Subcutaneous adipose tissue (tissue), 4 donors: ENCODE results near the gene PTGES. TPM values are rescaled to one million over a fixed set of nuclear protein-coding genes. Genes with fewer than 3 reads are reported as not detected.

Source experiments
- total RNA-seq, 4 donors: library from RNA; depleted of rRNA; stranded (reverse); fragments of >200 nt; gene quantifications; one replicate each; pipeline ENCODE4 v1.1.0, GENCODE V29; 2016
- TF ChIP-seq, protein P1 (sequence below): fragments of 450-650 bp; IDR thresholded peaks from one replicate; pipeline ENCODE4 v1.5.1; 2016; ENCODE audit warnings: low read depth, mild to moderate bottlenecking, control low read depth, antibody characterized with exemption, moderate library complexity

The PTGES gene
- total RNA-seq, 4 donors from 2014 or later: 12.8 to 34.5 (median 20.6) TPM

DNA sequence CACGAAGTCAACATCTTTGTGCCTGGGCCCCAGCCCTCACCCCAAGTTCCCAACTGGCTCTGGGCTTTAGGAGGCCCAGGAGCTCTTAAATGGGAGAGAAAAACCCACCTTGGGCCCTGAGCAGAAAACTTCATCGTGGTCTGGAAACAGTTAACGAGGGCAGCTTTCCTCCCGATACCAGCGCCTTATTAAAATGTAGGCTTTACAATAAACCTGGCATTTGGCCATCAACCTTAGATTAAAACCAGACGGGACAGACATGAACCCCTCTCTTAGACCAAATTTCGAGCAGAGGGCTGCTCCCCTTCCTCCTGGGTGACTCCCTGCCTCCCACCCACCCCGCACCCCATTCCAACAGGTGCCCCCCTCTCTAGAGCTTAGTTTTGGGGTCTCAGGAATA, 48.0 kb downstream of the PTGES start:
- TF ChIP-seq, protein P1, sequence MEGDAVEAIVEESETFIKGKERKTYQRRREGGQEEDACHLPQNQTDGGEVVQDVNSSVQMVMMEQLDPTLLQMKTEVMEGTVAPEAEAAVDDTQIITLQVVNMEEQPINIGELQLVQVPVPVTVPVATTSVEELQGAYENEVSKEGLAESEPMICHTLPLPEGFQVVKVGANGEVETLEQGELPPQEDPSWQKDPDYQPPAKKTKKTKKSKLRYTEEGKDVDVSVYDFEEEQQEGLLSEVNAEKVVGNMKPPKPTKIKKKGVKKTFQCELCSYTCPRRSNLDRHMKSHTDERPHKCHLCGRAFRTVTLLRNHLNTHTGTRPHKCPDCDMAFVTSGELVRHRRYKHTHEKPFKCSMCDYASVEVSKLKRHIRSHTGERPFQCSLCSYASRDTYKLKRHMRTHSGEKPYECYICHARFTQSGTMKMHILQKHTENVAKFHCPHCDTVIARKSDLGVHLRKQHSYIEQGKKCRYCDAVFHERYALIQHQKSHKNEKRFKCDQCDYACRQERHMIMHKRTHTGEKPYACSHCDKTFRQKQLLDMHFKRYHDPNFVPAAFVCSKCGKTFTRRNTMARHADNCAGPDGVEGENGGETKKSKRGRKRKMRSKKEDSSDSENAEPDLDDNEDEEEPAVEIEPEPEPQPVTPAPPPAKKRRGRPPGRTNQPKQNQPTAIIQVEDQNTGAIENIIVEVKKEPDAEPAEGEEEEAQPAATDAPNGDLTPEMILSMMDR: no peak

DNA sequence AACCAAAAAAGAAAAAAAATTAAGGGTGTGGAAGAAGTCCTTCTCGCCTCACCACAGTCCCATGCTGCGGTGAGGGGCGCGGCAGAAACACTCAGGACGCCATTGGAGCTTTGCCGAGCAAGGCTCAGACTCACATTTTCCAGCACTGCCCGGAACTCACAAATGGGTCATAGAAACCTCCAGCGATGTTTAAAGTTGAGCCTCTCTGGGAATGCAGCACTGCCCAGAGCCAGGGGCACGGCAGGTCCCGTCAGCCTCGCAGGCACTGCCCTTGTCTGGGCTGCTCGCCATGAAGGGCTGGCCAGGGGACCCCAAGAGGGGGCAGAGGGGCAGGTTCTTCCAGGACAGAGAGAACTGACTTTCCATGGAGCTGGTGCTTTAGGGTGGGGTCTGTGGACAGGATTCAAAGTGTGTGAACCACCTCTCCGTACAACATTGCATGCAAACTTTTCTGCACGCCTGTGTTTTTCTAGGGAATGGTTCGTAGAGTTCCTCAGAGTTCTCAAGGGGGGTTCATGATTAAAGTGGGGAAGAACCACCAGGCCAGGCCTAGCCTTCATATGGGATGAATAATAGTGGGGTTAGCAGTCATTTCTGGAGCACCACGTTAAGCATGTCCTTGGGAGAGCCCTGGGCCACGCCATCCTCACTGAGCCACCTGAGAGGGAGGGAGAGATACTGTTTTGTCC, 49.0 kb downstream of the PTGES start:
- TF ChIP-seq, protein P1: no peak

DNA sequence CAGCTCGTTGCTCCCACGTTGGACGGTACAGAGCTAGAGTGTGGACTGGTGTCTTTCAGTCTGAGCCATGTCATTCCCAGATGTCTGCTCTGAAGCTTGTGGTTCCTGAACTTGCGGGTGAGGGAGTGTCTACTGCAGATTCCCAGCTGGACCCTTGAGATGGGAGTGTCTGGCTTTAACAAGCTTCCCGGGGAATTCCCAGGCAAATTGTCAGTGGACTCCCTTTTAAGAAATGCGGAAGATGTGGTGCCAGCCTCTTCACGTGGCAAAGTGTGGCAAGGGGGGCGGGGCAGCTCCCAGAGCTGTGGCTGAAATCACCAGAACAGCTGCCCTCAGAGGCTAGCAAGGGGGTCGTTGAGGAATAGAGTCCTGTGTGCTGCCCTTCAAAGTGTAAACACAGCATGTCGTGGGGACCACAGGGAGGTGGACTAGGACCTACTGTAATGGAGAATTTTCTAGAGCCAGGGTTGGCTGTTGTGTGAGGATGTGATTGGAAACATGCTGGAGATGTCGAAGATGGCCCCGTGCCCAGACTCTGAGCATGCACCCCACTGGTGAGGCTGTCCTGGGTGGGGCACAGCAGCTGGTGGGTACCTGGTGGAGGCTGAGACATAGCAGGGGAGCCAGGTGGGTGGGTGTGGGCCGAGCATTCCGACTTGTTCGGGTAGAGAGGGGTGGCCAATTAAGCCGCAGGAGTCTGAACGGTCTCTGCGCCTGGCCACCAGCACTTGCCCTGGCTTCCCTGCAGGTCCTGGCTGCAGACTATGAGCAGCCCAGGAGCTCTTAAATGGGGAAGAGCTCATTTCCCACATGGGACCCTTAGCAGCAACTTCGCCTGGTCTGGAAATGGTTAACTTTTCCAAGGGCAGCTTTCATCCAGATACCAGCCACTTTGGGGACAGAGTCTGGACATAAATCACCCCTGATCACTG, 50.0 kb downstream of the PTGES start:
- TF ChIP-seq, protein P1: no peak

DNA sequence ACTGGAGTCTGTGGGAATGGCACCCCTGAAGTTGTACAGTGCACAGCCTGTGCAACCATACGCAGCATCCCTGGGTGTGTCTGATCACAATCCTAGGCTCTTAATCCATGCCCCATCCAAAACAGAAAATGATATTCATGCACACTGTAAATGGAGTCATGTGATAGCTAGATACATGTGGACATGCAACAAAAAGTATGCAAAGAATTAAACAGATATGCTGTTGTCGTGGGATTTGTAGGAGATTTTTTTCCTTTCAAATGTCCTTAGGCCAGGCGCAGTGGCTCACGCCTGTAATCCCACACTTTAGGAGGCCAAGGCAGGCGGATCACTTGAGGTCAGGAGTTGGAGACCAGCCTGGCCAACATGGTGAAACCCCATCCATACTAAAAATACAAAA, 51.3 kb downstream of the PTGES start:
- TF ChIP-seq, protein P1: no peak

DNA sequence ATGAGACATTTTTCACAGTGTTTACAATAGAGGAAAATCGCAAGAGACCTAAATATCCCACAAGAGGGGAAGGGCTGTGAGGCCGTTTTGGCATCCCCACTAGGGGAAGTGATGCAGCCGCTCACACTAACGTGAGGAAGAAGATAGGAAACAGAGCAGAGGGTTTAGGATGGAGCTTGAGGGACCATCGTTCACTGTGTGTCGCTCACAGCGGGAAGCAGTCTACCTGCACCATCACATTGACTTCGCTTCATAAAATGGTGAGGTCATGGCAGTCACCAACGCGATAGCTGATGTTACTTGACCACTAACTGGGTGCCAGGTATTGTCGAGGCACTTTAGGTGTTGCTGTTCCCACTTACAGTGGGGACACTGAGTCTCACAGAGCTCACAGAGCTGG, 51.8 kb downstream of the PTGES start:
- TF ChIP-seq, protein P1: no peak

DNA sequence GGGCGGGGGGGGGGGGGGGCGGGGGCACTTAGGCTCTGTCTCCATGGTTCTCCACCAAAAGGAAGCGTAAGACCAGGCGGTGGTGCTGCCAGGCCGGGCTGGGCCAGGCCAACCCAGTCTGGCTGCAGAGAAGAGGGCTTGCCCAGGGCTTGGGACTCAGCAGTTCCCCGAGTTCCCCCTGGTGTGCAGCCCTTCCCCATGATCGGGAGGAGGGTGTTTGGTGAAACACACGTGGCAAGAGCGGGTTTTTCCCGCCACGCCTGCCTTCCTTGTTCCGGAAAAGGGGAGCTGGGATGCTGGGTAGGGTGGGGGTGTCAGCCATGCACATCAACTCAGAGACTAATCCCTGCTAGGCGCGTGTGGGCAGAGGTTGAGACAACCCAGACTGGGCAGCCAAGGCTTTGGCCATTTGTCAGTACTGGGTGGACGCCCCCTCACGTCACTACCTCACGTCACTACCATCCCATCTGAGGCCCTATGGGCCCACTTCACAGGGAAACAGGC, 54.5 kb downstream of the PTGES start:
- TF ChIP-seq, protein P1: no peak

DNA sequence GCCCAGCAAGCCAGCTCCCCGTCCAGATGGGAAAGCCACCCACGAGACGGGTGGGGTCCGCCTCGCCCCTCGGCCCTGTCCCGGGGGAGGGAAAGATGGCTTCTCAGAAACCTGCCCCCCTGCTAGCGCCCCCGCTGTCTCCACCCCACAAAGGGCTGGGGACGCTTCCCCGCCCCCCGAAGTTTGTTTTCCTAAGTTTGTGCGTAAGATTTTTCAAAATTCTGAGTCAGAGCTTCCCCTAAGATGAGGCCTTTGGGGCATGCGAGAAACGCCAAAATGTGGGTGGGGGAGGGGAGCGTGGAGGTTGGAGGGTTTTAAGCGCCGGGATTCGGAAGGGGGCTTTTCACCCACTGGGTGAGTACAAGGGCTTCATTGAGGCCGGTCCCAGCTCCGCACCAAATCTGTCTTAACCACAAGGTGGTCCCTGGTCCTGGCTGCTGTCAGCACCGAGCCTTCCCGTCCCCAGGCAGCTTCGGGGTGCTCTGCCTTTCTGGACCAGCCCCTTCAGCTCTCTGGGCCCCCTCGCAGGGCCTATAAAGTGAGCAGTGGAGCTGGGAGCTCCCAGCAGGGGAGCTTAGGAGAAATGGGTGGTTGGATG, 55.1 kb downstream of the PTGES start:
- TF ChIP-seq, protein P1: no peak
